Muscle of leg (tissue), 11 donors: ENCODE results near the gene VGLL2. TPM values are rescaled to one million over a fixed set of nuclear protein-coding genes. Genes with fewer than 3 reads are reported as not detected.
A peak's percentile ranks its signal among the peaks of the same experiment; 100 is the strongest.

Experiments used
- DNase-seq: peaks from one replicate; pipeline ENCODE4 v3.0.0; 2013
- H3K27ac ChIP-seq: one replicate; pipeline ENCODE4 v1.5.1; 2013; ENCODE audit warnings: mild to moderate bottlenecking, low read length, control low read depth
- H3K27me3 ChIP-seq: one replicate; pipeline ENCODE4 v1.6.1; 2013; ENCODE audit warnings: low read length; ENCODE audit not compliant: control insufficient read depth, insufficient read depth
- H3K36me3 ChIP-seq: one replicate; pipeline ENCODE4 v1.6.1; 2013; ENCODE audit warnings: low read length; ENCODE audit not compliant: control insufficient read depth, insufficient read depth
- H3K4me1 ChIP-seq: one replicate; pipeline ENCODE4 v1.6.1; 2013; ENCODE audit warnings: low read length; ENCODE audit not compliant: control insufficient read depth, insufficient read depth
- H3K4me3 ChIP-seq: one replicate; pipeline ENCODE4 v1.5.1; 2013; ENCODE audit warnings: low read length, control low read depth
- H3K9me3 ChIP-seq: replicated peaks from 2 replicates; pipeline ENCODE4 v1.6.1; 2013; ENCODE audit warnings: low read depth, low read length; ENCODE audit not compliant: control insufficient read depth
- WGBS: methylation state at CpG from one replicate; pipeline ENCODE4 v1.1.5; 2013; ENCODE audit warnings: missing lambda C conversion rate; ENCODE audit not compliant: insufficient coverage; 5-methylcytosine and 5-hydroxymethylcytosine counted together
- polyA plus RNA-seq, 8 donors: library from polyadenylated mRNA; unstranded; fragments of 120-200 nt; gene quantifications; one replicate each; pipeline versions ENCODE4 v1.2.1 to v1.2.3, GENCODE V29; 2013; ENCODE audit warnings: inconsistent platforms in 1 of 8, low replicate concordance in 1 of 8; ENCODE audit not compliant: insufficient read length in 8 of 8, insufficient read depth in 1 of 8
- total RNA-seq: library from RNA; stranded (reverse); fragments of 120-200 nt; gene quantifications from one replicate; pipeline ENCODE4 v1.2.4, GENCODE V29; 2013

VGLL2 gene
- total and polyA plus RNA-seq, 9 donors: 28.2 to 126 (median 107) TPM

DNA sequence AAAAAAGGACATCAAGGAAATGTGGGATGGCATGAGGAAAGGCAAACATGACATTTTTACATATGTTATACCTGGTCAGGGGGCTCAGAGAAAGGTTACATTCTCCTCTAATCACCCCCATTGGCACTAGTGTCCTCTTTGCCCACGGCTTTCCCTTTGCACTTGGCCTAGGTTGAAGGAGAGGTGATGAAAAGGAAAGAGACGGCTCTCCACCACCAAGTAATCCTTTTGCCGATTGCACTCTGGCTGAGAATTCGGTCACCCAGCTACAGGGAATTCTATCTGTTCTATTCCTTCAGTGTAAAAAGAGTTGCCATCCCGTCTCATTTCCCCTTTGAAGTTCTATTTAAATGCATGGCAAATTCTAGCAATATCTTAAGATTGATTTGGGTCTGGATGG, 10.4 kb downstream of the VGLL2 start:
- peaks cover 6% of the 10 kb centered on the region for H3K36me3 ChIP-seq
- peaks cover 12% of the 10 kb centered on the region for H3K4me1 ChIP-seq
- no CpG with 5 or more reads among the region's 5 CpGs for WGBS
- H3K27me3 ChIP-seq: peaks cover 11% of the 10 kb centered on the region
- DNase-seq: no peak
- no peak overlapping the region for H3K4me3 ChIP-seq
- peak overlapping the region; percentile 8 for H3K27ac ChIP-seq
- no peaks in the 10 kb centered on the region for H3K9me3 ChIP-seq

DNA sequence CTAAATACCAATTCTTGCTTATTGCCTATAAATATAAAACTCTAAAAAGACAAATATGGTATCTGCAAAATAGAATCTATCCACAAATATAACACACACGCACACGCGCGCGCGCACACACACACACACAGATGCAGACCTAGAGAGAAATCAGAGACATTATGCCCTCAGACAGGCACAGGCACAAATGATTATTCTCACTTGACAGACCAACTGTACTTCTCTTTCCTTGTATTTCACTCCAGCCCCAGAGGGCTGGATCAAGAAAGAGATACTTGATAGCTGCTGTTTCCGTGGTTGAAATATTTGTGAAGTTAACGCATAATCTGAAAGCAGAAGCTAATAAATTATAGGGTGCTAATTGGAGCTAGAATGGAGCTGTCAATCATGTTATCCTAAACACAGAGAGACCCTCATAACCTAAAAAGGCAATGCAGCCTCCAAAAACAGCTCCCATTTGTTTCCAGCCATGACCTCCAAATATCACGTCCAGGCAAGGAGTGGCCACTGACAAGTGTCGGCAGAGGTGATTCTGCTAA, 11.5 kb downstream of the VGLL2 start:
- Histone ChIP-seq H3K27me3 (peaks cover 5% of the 10 kb centered on the region), H3K9me3 (no peaks in the 10 kb centered on the region), H3K36me3 (peaks cover 5% of the 10 kb centered on the region), H3K4me1 (peaks cover 10% of the 10 kb centered on the region), H3K4me3 (no peak overlapping the region), H3K27ac (peak overlapping the region; percentile 9)
- DNase-seq: peak; percentile 60
- WGBS: no CpG with 5 or more reads among the region's 10 CpGs

DNA sequence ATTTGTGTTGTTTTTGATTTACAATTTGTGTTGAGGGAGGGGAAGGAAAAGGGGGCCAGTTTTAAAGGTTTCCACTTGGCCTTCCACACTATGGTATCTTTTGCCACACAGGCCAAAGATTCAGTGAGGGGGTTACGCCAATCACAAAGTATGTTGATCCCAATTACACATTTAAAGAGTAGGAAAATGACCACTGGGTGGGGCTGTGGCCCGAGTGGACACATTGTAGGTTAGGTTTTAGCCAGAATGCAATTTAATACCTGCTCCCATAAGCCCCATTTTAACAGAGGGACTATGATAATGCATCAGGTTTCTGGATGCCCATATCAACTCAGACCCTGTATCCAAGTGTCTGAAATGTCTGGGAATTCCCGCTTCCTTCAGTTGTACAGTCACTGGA, 15.6 kb downstream of the VGLL2 start:
- Histone ChIP-seq H3K27me3 (no peaks in the 10 kb centered on the region), H3K27ac (no peak overlapping the region), H3K4me1 (no peaks in the 10 kb centered on the region), H3K36me3 (no peaks in the 10 kb centered on the region), H3K9me3 (no peaks in the 10 kb centered on the region), H3K4me3 (no peak overlapping the region)
- no peak for DNase-seq
- 80% methylated on average over 1 of the region's 3 CpGs for WGBS

DNA sequence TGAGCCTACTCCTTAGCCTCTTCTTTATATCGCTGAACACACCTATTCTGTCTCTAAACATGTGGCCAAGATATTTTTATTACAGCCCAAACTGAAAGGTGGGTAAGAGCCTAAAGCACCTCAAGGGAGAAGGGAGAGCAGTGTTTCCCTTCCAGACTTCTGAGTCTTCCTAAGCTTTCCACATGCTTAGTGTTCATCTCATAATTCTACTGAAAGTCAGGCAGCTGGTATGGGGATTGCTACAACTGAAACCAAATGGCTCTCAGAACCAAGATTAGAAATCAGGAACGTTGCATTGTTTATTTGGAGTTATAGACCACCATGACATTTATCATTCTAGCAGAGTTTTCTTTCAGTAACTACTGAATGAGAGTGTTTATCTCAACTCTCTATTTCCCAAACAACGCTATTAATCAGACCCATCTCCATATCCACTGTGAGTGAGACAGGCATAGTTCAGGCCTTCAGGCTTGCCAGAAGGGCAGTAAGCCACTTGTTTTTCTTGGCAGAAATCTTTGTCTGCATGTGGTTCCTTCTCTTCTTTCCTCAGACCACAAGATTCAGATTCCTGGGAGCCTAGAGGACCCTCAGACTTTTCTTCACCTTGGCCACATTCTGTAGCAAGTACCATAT, 22.8 kb downstream of the VGLL2 start:
- H3K36me3 ChIP-seq: no peaks in the 10 kb centered on the region
- H3K4me3 ChIP-seq: no peak overlapping the region
- 88% methylated on average over 1 of the region's 3 CpGs for WGBS
- no peaks in the 10 kb centered on the region for H3K27me3 ChIP-seq
- H3K27ac ChIP-seq: peak overlapping the region; percentile 13
- no peaks in the 10 kb centered on the region for H3K9me3 ChIP-seq
- DNase-seq: no peak
- H3K4me1 ChIP-seq: peaks cover 7% of the 10 kb centered on the region

DNA sequence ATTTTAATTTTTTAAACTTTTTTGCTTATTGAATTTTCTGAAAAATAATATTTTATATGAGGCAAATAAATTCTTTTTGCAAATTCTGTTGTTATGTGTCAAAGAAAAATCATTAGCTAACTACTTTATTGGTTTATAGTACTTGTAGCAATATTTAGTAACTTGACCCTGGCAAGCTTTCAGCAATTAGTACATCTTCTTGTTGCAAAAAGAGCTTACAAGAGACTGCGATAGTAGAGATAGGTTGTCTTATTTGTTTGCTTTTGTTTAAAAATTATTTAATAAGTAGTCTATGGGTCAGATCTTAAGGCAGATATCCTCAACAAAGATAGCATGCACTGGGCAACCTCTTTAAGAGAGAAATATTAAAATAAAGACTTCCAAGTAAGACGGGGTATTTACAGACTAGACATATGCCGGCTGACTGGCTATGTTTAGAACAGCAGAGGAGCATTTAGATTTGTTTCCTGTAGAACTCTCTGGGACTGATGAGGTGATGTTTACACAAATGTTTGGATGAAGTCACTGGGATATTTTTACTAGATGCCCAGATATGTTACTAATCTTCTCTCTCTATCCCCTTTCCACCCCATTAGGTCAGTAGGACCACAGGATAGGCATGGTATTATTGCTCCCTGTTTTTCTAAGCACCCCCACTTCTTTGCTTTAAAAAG, 25.0 kb downstream of the VGLL2 start:
- no CpG with 5 or more reads among the region's 3 CpGs for WGBS
- H3K27ac ChIP-seq: peak overlapping the region; percentile 52
- H3K4me1 ChIP-seq: peaks cover 7% of the 10 kb centered on the region
- H3K27me3 ChIP-seq: no peaks in the 10 kb centered on the region
- no peak overlapping the region for H3K4me3 ChIP-seq
- H3K36me3 ChIP-seq: no peaks in the 10 kb centered on the region
- no peaks in the 10 kb centered on the region for H3K9me3 ChIP-seq
- peak; percentile 53 for DNase-seq

DNA sequence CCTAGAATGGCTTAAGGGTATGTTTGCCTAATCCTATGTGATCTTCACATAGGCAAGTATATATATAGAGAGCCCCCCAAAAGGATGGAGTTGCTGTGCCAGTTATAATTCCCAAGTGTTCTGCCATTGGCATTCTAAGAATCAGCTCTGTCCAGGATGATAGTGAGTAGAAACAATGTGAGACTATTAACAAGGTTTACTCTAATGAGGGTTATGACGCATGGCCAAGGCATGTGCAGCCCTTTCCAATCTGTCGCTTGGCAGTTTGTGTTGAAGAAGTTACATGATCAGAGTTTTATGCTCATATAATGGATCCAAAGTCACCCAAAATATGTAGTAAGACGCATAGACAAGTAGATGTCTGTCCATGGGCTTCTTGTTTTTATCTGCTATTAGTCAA, 33.6 kb downstream of the VGLL2 start:
- WGBS: no CpG with 5 or more reads among the region's 3 CpGs
- DNase-seq: no peak
- Histone ChIP-seq H3K27ac (no peak overlapping the region), H3K4me3 (no peak overlapping the region), H3K4me1 (no peaks in the 10 kb centered on the region), H3K27me3 (no peaks in the 10 kb centered on the region), H3K9me3 (no peaks in the 10 kb centered on the region), H3K36me3 (no peaks in the 10 kb centered on the region)

DNA sequence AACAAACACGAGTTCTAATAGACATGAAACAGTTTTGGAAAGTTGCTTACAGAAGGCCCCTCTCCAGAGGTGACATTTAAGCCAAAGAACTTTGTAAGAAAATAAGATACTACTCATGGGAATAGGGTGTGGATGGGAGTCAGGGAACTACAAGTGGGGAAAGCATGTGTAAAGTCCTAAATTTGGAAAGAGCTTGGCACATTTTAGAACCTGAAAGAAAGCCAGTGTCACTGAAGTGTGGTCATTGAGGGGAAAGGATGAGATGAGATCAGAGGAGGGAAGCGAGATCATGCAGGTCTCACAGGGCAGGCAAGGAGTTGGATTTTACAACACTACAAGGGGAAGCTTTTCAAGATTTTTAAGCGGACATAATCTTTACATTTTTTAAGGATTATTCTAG, 38.0 kb downstream of the VGLL2 start:
- H3K36me3 ChIP-seq: no peaks in the 10 kb centered on the region
- WGBS: 60% methylated on average over 1 of the region's 3 CpGs
- H3K9me3 ChIP-seq: no peaks in the 10 kb centered on the region
- H3K4me3 ChIP-seq: no peak overlapping the region
- H3K27ac ChIP-seq: no peak overlapping the region
- no peaks in the 10 kb centered on the region for H3K4me1 ChIP-seq
- DNase-seq: no peak
- H3K27me3 ChIP-seq: no peaks in the 10 kb centered on the region

DNA sequence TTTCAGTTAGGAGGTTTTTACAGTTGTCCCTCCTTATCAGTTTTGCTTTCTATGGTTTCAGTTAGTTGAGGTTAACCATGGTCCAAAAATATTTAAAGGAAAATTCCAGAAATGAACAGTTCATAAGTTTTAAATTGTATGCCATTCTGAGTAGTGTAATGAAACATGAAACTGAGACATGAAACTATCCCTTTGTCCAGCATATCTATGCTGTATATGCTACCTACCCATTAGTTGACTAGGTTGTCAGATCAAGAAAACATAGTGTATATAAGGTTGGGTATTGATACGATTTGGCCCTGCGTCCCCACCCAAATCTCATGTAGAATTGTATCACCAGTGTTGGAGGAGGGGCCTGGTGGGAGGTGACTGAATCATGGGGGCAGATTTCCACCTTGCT, 39.1 kb downstream of the VGLL2 start:
- H3K4me3 ChIP-seq: no peak overlapping the region
- H3K36me3 ChIP-seq: no peaks in the 10 kb centered on the region
- no peaks in the 10 kb centered on the region for H3K4me1 ChIP-seq
- DNase-seq: no peak
- H3K27me3 ChIP-seq: no peaks in the 10 kb centered on the region
- H3K27ac ChIP-seq: no peak overlapping the region
- WGBS: 90% methylated on average over 2 of the region's 2 CpGs
- H3K9me3 ChIP-seq: no peaks in the 10 kb centered on the region

DNA sequence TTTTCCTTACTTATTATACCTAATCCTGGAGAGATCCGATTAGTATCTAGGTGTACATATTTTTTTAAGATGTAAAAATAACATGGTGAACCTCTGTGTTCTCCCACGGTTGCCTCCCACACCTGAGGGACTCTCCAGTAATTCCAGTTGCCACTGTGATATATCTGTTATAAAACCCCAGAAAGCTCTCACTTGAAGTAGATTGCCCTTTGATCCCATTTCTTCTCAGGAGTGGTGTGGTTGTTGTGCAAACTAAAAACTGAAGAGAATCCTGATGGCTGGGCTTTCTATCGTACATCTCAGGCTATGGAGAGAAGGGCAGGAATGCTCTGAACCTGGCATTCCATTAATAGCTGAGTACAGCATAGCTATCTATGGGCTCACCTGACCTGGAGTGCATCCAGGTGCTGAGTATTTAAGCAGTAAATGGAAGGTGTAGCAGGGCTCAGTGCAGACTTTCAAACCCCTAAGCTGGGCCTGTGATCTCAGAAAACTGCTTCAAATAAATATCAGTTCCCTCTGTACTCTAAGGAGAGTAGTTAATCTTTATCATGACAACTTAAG, 41.0 kb downstream of the VGLL2 start:
- no peak for DNase-seq
- no peak overlapping the region for H3K27ac ChIP-seq
- no peaks in the 10 kb centered on the region for H3K4me1 ChIP-seq
- no peaks in the 10 kb centered on the region for H3K36me3 ChIP-seq
- no peaks in the 10 kb centered on the region for H3K9me3 ChIP-seq
- no peaks in the 10 kb centered on the region for H3K27me3 ChIP-seq
- 50% methylated on average over 1 of the region's 3 CpGs for WGBS
- H3K4me3 ChIP-seq: no peak overlapping the region

DNA sequence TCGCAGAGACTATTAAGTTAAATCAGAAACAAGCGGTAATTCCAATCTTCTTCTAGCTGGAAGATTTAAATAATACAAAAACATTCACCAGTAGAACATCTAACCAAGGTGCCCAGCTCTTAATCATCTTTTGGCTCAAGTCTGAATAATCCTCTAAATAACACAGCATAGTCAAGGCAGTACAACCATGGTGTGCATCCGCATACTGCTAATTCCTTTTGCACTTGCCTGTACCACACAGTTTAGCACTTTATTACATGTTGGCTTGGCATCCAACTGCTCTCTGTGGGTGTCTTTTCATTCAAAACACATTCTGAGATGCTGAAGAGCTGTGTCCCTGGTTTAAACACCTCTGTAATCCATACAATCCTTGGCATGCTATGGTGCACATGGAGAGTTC, 42.3 kb downstream of the VGLL2 start:
- Histone ChIP-seq H3K36me3 (no peaks in the 10 kb centered on the region), H3K9me3 (no peaks in the 10 kb centered on the region), H3K27ac (no peak overlapping the region), H3K4me1 (no peaks in the 10 kb centered on the region), H3K4me3 (no peak overlapping the region), H3K27me3 (no peaks in the 10 kb centered on the region)
- no peak for DNase-seq
- 84% methylated on average over 2 of the region's 3 CpGs for WGBS
